Measurements from ENCODE around the gene LMAN1L. TPM values are rescaled to one million over a fixed set of nuclear protein-coding genes. Genes with fewer than 3 reads are reported as not detected.
A peak's percentile ranks its signal among the peaks of the same experiment; 100 is the strongest.

The LMAN1L gene
- total and polyA plus RNA-seq, 4 experiments from 2014 or later = 0.23 to 0.39 TPM; not detected in 2

DNA sequence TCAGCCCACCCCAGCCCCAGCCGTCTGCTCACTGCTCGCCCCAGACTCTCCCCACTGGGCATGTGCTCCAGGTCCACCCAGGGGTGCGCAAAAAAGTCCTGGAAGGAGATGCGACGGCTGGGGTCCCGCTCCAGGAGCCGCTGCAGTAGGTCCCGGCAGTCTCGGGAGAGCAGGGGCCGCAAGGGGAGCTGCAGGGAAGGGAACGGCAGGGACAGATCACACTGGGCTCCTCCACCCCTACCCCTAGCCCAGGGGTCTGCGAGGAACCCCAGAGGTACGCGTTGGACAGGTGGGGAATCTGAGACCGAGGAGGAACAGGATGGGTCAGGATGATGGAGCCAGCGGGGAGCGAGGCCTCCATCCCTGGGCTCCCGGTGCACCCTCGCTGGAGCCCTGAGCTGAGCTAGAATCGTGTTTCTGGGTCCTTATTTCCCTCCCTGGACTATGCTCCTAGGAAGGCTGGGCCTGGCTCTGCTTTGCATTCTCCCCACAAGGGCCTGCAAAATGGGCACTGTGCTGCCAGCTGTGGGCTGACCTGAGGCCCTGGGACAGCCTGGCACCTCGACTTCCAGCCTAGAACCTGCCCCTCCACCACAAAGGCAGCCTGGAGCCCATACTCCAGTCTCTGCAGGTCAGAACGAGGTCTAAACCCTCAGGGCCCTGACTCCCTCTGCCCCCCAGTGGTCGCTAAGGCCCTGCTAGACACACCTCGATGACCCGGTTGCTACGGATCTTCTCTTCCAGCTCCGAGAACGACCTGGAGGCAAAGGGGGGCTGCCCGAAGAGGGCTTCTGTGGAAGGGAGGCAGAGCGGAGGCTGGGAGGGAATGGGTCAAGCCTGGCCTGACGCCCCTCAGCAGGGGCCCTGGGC is 27.1 kb downstream of the LMAN1L start:
- Histone ChIP-seq H3K4me3 (ENCODE audit: low read length in 2 of 2) (no peak overlapping the region), H3K9me3 (ENCODE audit: control insufficient read depth in 1 of 2, low read length in 2 of 2) (no peaks in the 10 kb centered on the region), H3K27ac (ENCODE audit: low read depth, low read length) (no peak overlapping the region), H3K36me3 (ENCODE audit: insufficient read depth, low read length) (peaks cover 6% of the 10 kb centered on the region), H3K4me1 (ENCODE audit: insufficient read depth, low read length) (peaks cover 36% of the 10 kb centered on the region), H3K27me3 (ENCODE audit: insufficient read depth, low read length) (no peaks in the 10 kb centered on the region)
- Mint-ChIP-seq H3K36me3 (peaks cover 0 to 40% of the 10 kb centered on the region in 2 donors), H3K4me3 (peak overlapping the region in 2 of 8 donors; percentile 24 to 43), H3K27ac (peak overlapping the region in 1 of 7 donors; percentile 47), H3K9me3 (no peaks in the 10 kb centered on the region), H3K4me1 (peaks cover 25 to 45% (median 31%) of the 10 kb centered on the region in 4 donors), H3K27me3 (no peaks in the 10 kb centered on the region)
- intact Hi-C loops (cut with micrococcal nuclease) = loop anchor here (5.0 kb wide), 2 partner anchors 37 to 207 kb away; no protein-coding TSS in a partner anchor
- ChIA-PET POLR2A (ENCODE audit: partially characterized antibody) (interaction anchor here (1.2 to 7.9 kb wide), 2 partner anchors 60 to 62 kb away, joined by 4 to 106 read pairs; no protein-coding TSS in a partner anchor), CTCF (ENCODE audit: partially characterized antibody) (interaction anchor here (1.0 to 7.4 kb wide), 6 partner anchors 8 to 70 kb away, joined by 3 to 136 read pairs (median 8); partner anchors contain the start of gene FAM219B)
- no peak for DNase-seq

GRCh38 chr15:74840851-74841775 is 28.5 kb downstream of the LMAN1L start:
- CTCF ChIA-PET (ENCODE audit: partially characterized antibody) = interaction anchor here (1.0 to 7.3 kb wide), 7 partner anchors 9 to 72 kb away, joined by 3 to 136 read pairs (median 9); partner anchors contain the start of gene FAM219B
- POLR2A ChIA-PET (ENCODE audit: partially characterized antibody) = interaction anchor here (1.1 to 7.9 kb wide), 8 partner anchors 29 to 225 kb away, joined by 3 to 106 read pairs (median 17); partner anchors contain the start of genes CLK3, FAM219B, MPI and SCAMP2
- H3K4me1 ChIP-seq (ENCODE audit: insufficient read depth, low read length) = peaks cover 49% of the 10 kb centered on the region
- no peaks in the 10 kb centered on the region for H3K9me3 Mint-ChIP-seq
- H3K27ac Mint-ChIP-seq = peak overlapping the region in 6 of 7 donors; percentile 68 to 93 (median 82)
- H3K36me3 ChIP-seq (ENCODE audit: insufficient read depth, low read length) = peaks cover 2% of the 10 kb centered on the region
- H3K27ac ChIP-seq (ENCODE audit: low read depth, low read length) = no peak overlapping the region
- no peaks in the 10 kb centered on the region for H3K27me3 Mint-ChIP-seq
- H3K36me3 Mint-ChIP-seq = peaks cover 4 to 39% of the 10 kb centered on the region in 2 donors
- H3K27me3 ChIP-seq (ENCODE audit: insufficient read depth, low read length) = no peaks in the 10 kb centered on the region
- no peak for DNase-seq
- no peaks in the 10 kb centered on the region for H3K9me3 ChIP-seq (ENCODE audit: control insufficient read depth in 1 of 2, low read length in 2 of 2)
- H3K4me3 Mint-ChIP-seq = peak overlapping the region; percentile 33 to 91 (median 76)
- H3K4me3 ChIP-seq (ENCODE audit: low read length in 2 of 2) = no peak overlapping the region
- H3K4me1 Mint-ChIP-seq = peaks cover 35 to 52% (median 41%) of the 10 kb centered on the region in 4 donors
- intact Hi-C loops (cut with micrococcal nuclease) = loop anchor here (5.0 kb wide), 1 partner anchor 209 kb away; no protein-coding TSS in a partner anchor

DNA sequence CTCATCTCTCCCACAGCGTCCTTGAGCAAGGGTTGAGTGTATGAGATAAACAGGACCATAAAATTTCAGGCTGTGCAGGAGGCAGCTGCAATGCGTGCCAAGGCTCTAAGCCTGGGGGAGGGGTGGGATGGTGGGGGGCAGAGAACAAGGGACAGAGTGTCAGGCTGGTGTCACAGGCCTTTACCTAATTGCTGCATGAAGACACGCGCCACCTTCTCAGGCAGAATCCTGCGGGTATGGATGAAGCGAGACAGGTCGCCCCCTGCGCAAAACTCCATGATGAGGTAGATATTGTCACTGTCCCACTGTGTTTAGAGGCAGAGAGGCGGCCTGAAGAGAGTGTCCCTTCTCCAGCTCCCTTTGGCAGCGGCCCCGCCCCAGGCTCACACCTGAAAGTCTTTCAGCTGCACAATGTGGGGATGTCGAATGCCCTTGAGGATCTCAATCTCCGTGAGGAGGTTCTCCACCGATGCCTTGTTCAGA is 29.3 kb downstream of the LMAN1L start:
- H3K36me3 Mint-ChIP-seq = peaks cover 6 to 34% of the 10 kb centered on the region in 2 donors

DNA sequence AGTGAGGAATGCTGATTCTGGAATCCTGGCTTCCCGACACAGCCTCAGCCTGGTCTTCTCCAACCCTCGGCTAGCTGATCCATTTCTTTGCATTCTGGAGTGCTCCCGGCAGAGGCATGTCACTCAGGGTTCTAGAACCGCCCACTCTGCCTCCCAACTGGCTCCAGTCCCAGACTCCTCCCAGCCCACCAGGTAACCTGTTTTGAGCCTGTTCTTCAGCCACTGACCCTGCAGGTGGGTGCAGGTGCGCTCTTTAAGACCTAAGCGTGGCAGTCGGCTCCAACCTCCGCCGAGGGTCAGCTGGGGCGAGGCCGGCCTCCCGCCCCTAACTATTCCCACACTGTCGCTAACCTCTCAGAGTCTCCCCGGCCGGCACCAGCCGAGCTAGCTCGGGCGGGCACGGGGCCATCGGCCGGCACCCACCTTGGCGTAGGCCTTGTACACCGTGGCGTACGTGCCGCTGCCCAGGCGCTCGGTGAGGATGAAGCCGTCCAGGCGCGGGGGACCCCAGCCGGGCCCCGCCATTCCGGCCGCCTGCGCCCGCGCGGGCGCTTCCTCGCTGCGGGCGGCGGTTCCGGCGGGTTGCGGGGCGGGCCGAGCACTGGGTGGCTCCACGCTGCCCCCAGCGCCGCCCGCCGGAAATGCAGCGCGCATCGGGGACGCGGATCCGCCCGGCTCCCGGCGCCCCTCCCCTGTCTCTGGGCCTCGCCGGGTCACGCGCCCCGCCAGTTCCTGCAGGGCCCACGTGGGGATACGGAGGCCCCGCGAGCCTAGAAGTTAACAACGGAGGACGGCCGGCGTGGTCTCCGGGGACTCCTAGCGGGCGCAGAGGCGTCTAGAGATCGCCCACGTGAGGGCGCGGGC is 30.2 kb downstream of the LMAN1L start, which contains the start of gene ULK3:
TSS of gene ULK3 (minus strand) at position 576 of the 864 bp plus-strand sequence. CDS start at position 525, 51 bp downstream.
- peaks cover 7% of the 10 kb centered on the region for H3K36me3 ChIP-seq (ENCODE audit: insufficient read depth, low read length)
- no peaks in the 10 kb centered on the region for H3K27me3 ChIP-seq (ENCODE audit: insufficient read depth, low read length)
- peak within 1 kb of the TSS; percentile 91 to 97 (median 93) for H3K27ac Mint-ChIP-seq
- H3K4me1 Mint-ChIP-seq = peaks cover 37 to 57% (median 46%) of the 10 kb centered on the region in 4 donors
- intact Hi-C loops (cut with micrococcal nuclease) = loop anchor here (1.0 to 5.0 kb wide), 5 partner anchors 47 to 211 kb away; partner anchors contain the start of genes COX5A and MPI
- ChIA-PET CTCF (ENCODE audit: partially characterized antibody) (interaction anchor here (1.0 to 7.3 kb wide), 13 partner anchors 27 to 223 kb away, joined by 3 to 136 read pairs (median 4); partner anchors contain the start of gene FAM219B), POLR2A (ENCODE audit: partially characterized antibody) (interaction anchor here (0.6 to 7.9 kb wide), 17 partner anchors 13 to 227 kb away, joined by 3 to 106 read pairs (median 4); partner anchors contain the start of genes CLK3, COX5A, FAM219B and SCAMP2)
- peaks cover 52% of the 10 kb centered on the region for H3K4me1 ChIP-seq (ENCODE audit: insufficient read depth, low read length)
- DNase-seq = peak; percentile 92 to 94 (median 93)
- no peaks in the 10 kb centered on the region for H3K27me3 Mint-ChIP-seq
- no peaks in the 10 kb centered on the region for H3K9me3 Mint-ChIP-seq
- peak within 1 kb of the TSS; percentile 81 to 83 for H3K4me3 ChIP-seq (ENCODE audit: low read length in 2 of 2)
- peak within 1 kb of the TSS; percentile 77 for H3K27ac ChIP-seq (ENCODE audit: low read depth, low read length)
- peaks cover 9 to 36% of the 10 kb centered on the region in 2 donors for H3K36me3 Mint-ChIP-seq
- peak within 1 kb of the TSS; percentile 87 to 92 (median 91) for H3K4me3 Mint-ChIP-seq
- H3K9me3 ChIP-seq (ENCODE audit: control insufficient read depth in 1 of 2, low read length in 2 of 2) = no peaks in the 10 kb centered on the region

More for the DNA sequence above, 29.3 kb downstream of the LMAN1L start:
- H3K9me3 Mint-ChIP-seq = no peaks in the 10 kb centered on the region
- H3K27me3 Mint-ChIP-seq = no peaks in the 10 kb centered on the region
- Histone ChIP-seq H3K27ac (ENCODE audit: low read depth, low read length) (peak overlapping the region; percentile 69), H3K4me1 (ENCODE audit: insufficient read depth, low read length) (peaks cover 52% of the 10 kb centered on the region), H3K36me3 (ENCODE audit: insufficient read depth, low read length) (no peaks in the 10 kb centered on the region), H3K4me3 (ENCODE audit: low read length in 2 of 2) (peak overlapping the region in 1 of 2 donors; percentile 83), H3K9me3 (ENCODE audit: control insufficient read depth in 1 of 2, low read length in 2 of 2) (no peaks in the 10 kb centered on the region), H3K27me3 (ENCODE audit: insufficient read depth, low read length) (no peaks in the 10 kb centered on the region)
- intact Hi-C loops (cut with micrococcal nuclease) = loop anchor here (2.0 to 5.0 kb wide), 3 partner anchors 55 to 210 kb away; no protein-coding TSS in a partner anchor
- ChIA-PET CTCF (ENCODE audit: partially characterized antibody) (interaction anchor here (1.0 to 7.3 kb wide), 10 partner anchors 28 to 108 kb away, joined by 3 to 136 read pairs (median 10); partner anchors contain the start of gene FAM219B), POLR2A (ENCODE audit: partially characterized antibody) (interaction anchor here (0.8 to 7.9 kb wide), 12 partner anchors 28 to 226 kb away, joined by 3 to 106 read pairs (median 8); partner anchors contain the start of genes CLK3, COX5A, FAM219B and SCAMP2)
- H3K4me3 Mint-ChIP-seq = peak overlapping the region; percentile 87 to 92 (median 90)
- peak overlapping the region in 6 of 7 donors; percentile 77 to 93 (median 85) for H3K27ac Mint-ChIP-seq
- H3K4me1 Mint-ChIP-seq = peaks cover 37 to 57% (median 45%) of the 10 kb centered on the region in 4 donors
- DNase-seq = no peak

GRCh38 chr15:74843445-74843828 is 30.8 kb downstream of the LMAN1L start:
- no peaks in the 10 kb centered on the region for H3K9me3 Mint-ChIP-seq
- H3K9me3 ChIP-seq (ENCODE audit: control insufficient read depth in 1 of 2, low read length in 2 of 2) = no peaks in the 10 kb centered on the region
- peak overlapping the region; percentile 30 to 83 for H3K4me3 ChIP-seq (ENCODE audit: low read length in 2 of 2)
- intact Hi-C loops (cut with micrococcal nuclease) = loop anchor here (1.0 to 5.0 kb wide), 5 partner anchors 47 to 211 kb away; partner anchors contain the start of genes COX5A and MPI
- peaks cover 13 to 40% of the 10 kb centered on the region in 2 donors for H3K36me3 Mint-ChIP-seq
- H3K27ac Mint-ChIP-seq = peak overlapping the region; percentile 90 to 97 (median 93)
- H3K27me3 Mint-ChIP-seq = no peaks in the 10 kb centered on the region
- H3K4me1 Mint-ChIP-seq = peaks cover 37 to 57% (median 46%) of the 10 kb centered on the region in 4 donors
- H3K4me1 ChIP-seq (ENCODE audit: insufficient read depth, low read length) = peaks cover 52% of the 10 kb centered on the region
- DNase-seq = no peak
- POLR2A ChIA-PET (ENCODE audit: partially characterized antibody) = interaction anchor here (0.6 to 7.9 kb wide), 17 partner anchors 13 to 228 kb away, joined by 3 to 106 read pairs (median 10); partner anchors contain the start of genes CLK3, COX5A, CSK and FAM219B
- peak overlapping the region; percentile 77 for H3K27ac ChIP-seq (ENCODE audit: low read depth, low read length)
- H3K4me3 Mint-ChIP-seq = peak overlapping the region; percentile 77 to 92 (median 86)
- CTCF ChIA-PET (ENCODE audit: partially characterized antibody) = interaction anchor here (1.0 to 7.3 kb wide), 11 partner anchors 27 to 224 kb away, joined by 3 to 136 read pairs (median 7); partner anchors contain the start of genes COX5A and FAM219B
- peaks cover 14% of the 10 kb centered on the region for H3K36me3 ChIP-seq (ENCODE audit: insufficient read depth, low read length)
- H3K27me3 ChIP-seq (ENCODE audit: insufficient read depth, low read length) = no peaks in the 10 kb centered on the region

Data from CD4-positive, alpha-beta memory T cell (primary cell).